GM12872 (cell line): ENCODE measurements around the gene EXOC1.

Experiments used
- CTCF ChIP-seq: IDR thresholded peaks from 3 replicates; pipeline ENCODE4 v1.5.1; 2011; ENCODE audit warnings: low read depth, mild to moderate bottlenecking, low read length, moderate library complexity; ENCODE audit not compliant: insufficient read depth

Gene EXOC1

DNA sequence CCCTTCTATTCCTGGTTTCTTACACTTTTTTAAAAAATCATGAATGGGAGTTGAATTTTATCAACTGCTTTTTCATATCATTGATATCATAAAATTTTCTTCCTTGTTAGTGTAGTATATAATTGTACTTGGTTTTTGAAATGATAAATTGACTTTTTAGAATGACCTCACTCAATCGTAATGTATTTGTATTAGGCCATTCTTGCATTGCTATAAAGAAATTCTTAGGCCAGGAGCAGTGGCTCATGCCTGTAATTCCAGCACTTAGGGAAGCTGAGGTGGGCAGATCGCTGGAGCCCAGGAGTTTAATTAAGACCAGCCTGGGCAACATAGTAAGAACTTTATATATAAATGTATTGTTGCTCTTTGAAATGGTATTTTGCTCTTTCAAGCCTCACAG, 6.3 kb downstream of the EXOC1 start:
- no peak for TF ChIP-seq CTCF

DNA sequence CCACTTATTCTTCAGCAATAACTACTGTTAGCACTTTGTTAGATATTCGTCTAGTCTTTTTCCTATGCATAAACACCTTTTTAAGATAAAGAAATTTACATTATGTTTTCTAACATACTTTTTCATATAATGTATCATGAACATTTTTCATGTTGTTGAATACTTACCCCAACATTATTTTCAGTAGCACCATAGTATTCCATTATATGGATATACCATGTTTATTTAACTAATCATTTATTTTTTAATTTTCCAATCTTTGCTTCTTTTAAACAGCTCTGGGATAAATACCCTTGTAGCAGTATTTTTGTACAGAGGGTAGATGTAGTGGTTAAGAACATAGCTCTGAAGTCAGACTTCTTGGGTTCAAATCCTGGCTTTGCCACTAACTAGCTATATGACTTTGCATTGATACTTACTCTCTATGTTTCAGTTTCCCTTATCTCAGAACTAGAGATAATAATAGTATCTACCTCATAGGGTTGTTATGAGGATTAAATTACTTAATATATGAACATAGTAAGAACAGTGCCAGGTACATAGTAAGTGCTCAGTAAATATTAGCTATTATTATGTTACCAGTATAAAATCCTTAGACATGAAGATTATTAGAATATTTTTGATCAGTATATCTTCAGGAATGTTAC, 11.3 kb downstream of the EXOC1 start:
- TF ChIP-seq CTCF: no peak

- no peak for TF ChIP-seq CTCF
Observed at GRCh38 chr4:55865228-55865806, 11.9 kb downstream of the EXOC1 start.

- no peak for TF ChIP-seq CTCF
Observed at GRCh38 chr4:55866290-55866907, 13.0 kb downstream of the EXOC1 start.

DNA sequence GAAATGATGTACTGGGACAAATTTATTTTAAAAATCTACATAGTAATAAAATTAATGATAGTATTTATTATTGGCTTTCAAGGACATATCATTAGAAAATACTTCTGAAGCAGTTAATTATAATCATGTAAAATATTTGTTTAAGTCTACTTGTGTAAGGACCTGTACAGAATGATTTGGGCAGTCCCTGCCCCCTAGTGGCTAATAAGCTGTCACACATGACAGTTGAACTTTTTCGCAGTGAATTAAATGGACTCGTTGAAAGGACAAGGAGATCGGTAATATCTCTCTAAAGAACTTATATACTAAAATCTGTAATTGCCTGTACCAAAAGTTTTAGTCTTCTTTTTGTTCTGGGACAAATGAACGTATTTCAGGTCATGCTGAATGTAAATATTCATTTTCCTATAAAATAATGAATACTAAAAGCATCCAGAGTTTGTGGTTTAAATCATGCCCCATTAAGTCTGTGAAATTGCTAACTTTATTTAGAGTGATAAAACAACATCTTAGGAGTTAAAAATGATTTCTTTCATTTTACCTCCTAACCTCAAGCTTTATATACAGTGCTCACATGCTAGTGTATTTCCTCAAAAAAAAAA, 13.6 kb downstream of the EXOC1 start:
- TF ChIP-seq CTCF: peak; percentile 74

GRCh38 chr4:55868581-55869090, 15.2 kb downstream of the EXOC1 start:
- TF ChIP-seq CTCF: no peak

DNA sequence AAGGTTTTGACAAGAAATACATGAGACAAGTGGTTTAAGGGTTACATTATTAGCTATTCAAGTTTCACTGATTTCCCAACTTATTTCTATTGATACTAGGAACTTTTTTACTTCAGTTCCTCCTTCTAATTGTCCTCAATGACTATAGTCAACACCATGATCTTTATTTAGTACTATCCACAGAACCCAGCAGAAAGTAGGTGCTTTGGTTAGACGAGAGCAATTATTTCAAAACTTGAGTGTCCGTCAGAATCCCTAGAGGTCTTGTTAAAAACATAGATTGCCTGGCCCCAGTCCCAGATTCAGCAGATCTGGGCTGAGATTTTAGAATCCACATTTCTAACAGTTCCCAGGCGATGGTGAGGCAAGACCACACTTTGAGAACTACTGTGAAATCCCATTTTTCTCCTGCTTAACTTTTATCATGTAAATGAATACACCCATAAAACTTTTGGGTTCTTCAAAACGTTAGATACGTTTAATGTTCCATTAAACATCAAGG, 17.9 kb downstream of the EXOC1 start:
- TF ChIP-seq CTCF: no peak
